Activated CD8-positive, alpha-beta memory T cell treated with anti-CD3 and anti-CD28 coated beads for 36 hours (primary cell): ENCODE data around the gene GRIN3A. TPM values are rescaled to one million over a fixed set of nuclear protein-coding genes. Genes with fewer than 3 reads are reported as not detected.

ENCODE experiments used
- CTCF ChIA-PET: fragments of 350-600 bp; sonication (Branson Sonifier 250); formaldehyde crosslinking; loops from one replicate; lab custom pipeline; 2021; ENCODE audit warnings: antibody characterized with exemption; lab: Charles Lee
- POLR2A ChIA-PET: fragments of 350-600 bp; sonication (Branson Sonifier 250); formaldehyde crosslinking; loops from one replicate; lab custom pipeline; 2021; ENCODE audit warnings: antibody characterized with exemption; lab: Charles Lee
- total RNA-seq, 2 experiments: library from RNA; stranded (reverse); gene quantifications; one replicate each; pipeline ENCODE4 v1.2.3, GENCODE V29; 2021

Gene GRIN3A
- total RNA-seq, 2 experiments from 2014 or later = not detected

DNA sequence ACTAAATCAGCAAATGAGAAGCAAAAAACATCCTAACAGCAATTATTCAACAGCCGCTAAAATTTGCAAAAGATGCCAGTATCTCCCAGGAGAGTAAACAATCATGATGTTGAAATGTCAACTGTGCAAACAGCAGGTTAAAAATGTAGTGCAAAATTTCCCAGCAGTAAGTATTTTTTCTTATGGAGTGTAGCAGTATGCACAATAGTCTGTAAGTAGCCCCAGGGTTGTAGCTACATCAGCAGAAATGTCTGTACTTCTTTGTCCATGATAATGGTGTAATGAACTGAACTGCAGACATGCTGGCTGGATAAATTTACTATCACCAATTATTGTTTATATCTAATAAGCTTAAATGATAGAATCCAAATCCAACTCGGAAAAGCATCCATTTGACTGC lies 31.4 kb downstream of the GRIN3A start:
- ChIA-PET POLR2A (no interaction called here), CTCF (no interaction called here)

DNA sequence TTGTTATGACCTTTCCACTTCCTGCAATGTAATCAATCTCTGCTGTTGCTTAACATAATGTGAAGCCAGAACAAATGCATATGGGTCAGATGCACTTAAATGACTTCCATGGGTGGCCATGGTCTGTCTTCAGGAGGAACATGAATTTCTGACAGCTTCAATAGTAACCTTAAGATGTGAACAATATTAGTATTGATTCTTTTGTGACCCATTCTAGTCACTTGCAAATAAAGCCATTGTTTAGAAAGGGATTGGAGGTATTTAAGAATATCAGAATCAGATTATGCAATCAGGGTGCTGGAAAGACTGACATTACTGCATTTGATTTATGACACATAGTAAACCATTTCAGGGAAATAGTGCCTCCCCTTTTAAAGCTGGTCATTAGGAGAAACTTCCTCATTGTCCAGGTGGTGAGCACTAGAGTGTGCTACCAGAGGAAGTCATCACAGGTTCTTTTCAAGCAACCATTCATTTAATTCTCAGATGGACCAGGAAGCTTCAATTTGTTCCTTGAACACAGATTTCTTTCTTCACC lies 32.1 kb downstream of the GRIN3A start:
- POLR2A ChIA-PET = no interaction called here
- CTCF ChIA-PET = no interaction called here

GRCh38 chr9:101705135-101705661 lies 33.2 kb downstream of the GRIN3A start:
- CTCF ChIA-PET = no interaction called here
- POLR2A ChIA-PET = no interaction called here

DNA sequence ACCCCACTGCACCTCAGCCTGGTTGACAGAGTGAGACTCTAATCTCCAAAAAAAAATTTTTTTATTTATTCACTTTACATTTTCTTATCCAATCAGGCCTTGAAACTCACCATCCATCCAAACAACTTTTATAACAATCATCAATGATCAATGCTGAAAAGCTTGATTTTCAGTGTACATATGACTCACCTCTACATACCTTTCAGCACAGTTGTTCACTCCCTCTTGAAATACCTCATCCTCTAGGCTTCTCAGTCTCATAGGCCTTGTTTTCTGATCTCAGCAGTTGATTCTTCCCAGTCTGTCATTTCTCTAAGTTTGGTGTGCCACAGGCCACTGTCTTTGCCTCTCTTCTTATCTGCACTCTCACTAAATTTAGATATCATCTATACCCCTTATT lies 36.2 kb downstream of the GRIN3A start:
- ChIA-PET POLR2A (no interaction called here), CTCF (no interaction called here)

DNA sequence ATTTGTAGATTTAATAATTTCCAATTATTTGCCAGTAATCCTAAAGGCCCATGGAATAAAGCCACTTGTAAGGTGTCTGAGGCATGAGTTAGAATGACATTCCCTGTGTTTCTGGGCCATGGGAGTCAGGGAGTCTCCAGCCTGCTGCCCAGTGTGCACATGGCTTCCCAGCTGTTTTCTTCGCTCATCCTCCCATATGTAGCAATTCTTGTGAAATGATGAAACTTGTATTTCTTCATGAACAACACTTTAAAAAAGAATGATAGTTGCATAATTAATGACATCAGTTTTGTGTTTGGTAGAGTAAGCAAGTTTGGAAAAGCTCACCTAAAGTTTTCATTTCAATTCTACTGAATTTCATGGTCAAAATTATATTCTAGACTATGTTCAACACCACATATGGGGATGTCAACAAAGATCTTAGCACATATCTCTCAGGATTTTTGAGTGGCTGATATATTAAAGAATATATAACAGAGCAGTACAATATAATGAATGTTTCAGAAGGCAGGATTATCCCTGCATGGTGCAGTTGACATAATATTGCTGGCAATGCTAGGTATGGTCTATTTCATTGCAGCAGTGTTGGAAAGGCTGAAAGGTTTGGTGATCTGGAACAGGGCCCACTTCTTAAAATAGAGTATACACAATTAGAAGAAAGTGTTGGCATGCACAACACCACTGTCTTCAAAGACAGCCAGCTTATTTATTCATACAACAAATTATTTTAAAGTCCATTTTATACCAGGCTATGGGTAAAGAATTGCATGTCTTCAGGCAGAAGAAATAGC lies 44.7 kb downstream of the GRIN3A start:
- ChIA-PET CTCF (no interaction called here), POLR2A (no interaction called here)

DNA sequence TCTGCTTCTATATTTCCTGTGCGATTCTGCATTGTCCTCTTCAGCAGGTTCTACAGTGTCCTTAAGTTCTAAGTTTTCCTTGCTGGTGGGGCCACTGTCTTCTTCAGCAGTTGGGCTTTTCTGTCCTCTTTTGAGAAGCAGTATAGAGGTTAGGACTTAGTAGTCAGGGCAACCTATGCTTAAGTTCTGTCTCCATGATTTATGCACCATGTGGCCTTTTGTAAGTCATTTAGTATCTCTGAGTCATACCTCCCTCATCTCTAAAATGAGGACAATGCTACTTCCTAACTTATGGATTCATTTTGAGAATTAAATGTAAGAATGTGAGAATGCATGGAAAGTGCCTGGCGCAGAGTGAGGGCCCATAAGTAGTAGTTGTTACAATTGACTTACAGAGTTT lies 46.8 kb downstream of the GRIN3A start:
- CTCF ChIA-PET = no interaction called here

GRCh38 chr9:101689039-101689438 lies 49.4 kb downstream of the GRIN3A start:
- ChIA-PET CTCF (no interaction called here), POLR2A (no interaction called here)

More for the DNA sequence above, 46.8 kb downstream of the GRIN3A start:
- POLR2A ChIA-PET = no interaction called here

GRCh38 chr9:101684665-101685064 lies 53.8 kb downstream of the GRIN3A start:
- CTCF ChIA-PET = no interaction called here
- POLR2A ChIA-PET = no interaction called here

DNA sequence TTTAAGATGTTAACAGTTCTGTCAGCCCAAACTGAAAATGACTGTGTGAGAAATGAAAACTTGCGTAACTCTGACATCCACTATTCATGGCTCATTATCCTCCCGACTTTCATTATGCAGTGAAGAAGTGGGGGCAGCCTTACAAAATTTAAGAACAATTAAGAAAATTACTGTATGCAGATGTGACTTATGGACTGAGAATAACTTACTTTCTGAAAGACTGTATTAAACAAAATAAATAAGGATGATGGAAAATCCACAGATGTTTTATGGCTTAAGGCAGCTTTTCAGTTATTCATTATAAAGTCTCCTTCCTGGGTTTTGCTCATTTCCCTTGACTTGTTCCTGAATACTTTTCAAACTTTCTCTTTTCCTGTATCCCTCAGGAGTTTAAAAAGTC lies 55.2 kb downstream of the GRIN3A start:
- POLR2A ChIA-PET = no interaction called here
- CTCF ChIA-PET = no interaction called here

GRCh38 chr9:101677861-101678260 lies 60.6 kb downstream of the GRIN3A start:
- CTCF ChIA-PET = no interaction called here
- POLR2A ChIA-PET = no interaction called here

DNA sequence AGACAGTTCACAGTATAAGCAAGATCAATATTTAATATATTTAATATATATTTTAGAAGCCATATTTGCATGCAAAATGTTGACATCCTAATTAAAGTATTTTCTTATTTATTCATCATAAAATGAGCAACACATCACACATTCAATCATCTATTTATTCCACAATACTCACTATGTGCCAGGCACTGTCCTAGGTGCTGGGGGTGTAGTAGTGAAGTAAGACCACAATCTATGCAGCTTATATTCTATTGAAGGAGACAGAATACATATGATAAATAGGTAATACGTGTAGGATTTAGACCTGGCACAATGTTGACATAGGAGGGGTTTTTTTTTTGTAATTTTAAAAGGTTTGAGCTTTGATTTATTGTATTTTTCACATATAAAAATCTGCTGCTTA lies 63.1 kb downstream of the GRIN3A start:
- ChIA-PET POLR2A (no interaction called here), CTCF (no interaction called here)

- CTCF ChIA-PET = no interaction called here
- POLR2A ChIA-PET = no interaction called here
These were observed 64.3 kb downstream of the GRIN3A start for GRCh38 chr9:101674165-101674564.

- CTCF ChIA-PET = no interaction called here
- POLR2A ChIA-PET = no interaction called here
These were observed 64.8 kb downstream of the GRIN3A start for GRCh38 chr9:101673642-101674041.

DNA sequence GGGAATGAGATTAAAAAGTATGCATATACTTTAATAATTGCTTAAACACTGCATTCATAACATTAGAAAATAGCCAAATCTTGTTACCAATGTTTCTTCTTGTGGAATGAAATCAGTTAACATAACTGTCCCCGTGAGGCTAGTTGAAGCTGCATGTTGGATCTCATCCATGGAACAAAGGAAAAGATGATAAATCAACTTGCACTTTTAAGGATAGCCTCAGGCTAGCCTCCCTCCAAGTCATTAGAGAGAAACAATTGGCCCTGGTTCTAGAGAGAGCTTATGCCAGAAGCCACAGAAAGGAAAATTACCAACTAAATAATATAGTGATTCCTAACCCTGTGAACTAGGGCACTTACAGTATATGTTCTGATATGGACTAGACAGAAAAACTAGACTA lies 66.9 kb downstream of the GRIN3A start:
- POLR2A ChIA-PET = no interaction called here

GRCh38 chr9:101668421-101668820 lies 70.0 kb downstream of the GRIN3A start:
- ChIA-PET CTCF (no interaction called here), POLR2A (no interaction called here)

More for the DNA sequence above, 66.9 kb downstream of the GRIN3A start:
- CTCF ChIA-PET = no interaction called here

- ChIA-PET CTCF (no interaction called here), POLR2A (no interaction called here)
These were observed 74.0 kb downstream of the GRIN3A start for GRCh38 chr9:101664453-101664852.

- POLR2A ChIA-PET = no interaction called here
- CTCF ChIA-PET = no interaction called here
These were observed 85.8 kb downstream of the GRIN3A start for GRCh38 chr9:101652601-101653175.

DNA sequence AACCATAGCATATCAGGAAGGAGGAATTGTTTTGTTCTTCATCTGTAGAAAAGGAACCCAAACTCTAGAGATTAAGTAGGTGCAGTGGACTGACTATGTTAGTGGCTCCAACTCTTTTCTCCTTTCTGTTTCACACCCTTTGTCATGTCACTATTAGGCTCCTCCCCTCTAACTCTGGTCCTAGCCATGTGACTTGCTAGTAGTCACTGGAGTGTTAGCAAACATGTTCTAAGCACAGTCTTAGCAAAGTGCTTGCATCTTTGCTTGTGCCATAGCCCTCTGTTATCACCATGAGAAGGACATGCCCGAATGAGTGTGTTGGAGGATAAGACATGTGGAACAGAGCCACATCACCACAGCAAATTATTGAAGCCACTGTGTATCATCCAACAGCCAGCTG lies 88.3 kb downstream of the GRIN3A start:
- ChIA-PET POLR2A (no interaction called here), CTCF (no interaction called here)

DNA sequence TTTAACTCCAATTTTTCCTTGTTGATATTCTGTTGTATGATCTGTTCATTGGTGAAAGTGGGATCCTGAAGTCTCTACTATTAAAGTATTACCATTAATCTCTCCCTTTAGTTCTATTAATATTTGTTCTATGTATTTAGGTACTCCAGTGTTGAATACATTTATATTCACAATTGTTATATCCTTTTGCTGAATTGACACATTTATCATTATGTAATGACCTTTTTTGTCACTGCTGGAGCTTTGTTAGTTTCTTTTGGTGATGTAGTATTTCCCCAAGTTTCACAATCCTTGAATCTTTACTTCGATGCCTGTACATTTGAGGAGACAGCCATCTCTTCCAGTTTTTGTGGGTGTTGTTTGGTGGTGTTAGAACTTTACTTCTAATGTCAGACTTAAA lies 90.0 kb downstream of the GRIN3A start:
- ChIA-PET POLR2A (no interaction called here), CTCF (no interaction called here)

DNA sequence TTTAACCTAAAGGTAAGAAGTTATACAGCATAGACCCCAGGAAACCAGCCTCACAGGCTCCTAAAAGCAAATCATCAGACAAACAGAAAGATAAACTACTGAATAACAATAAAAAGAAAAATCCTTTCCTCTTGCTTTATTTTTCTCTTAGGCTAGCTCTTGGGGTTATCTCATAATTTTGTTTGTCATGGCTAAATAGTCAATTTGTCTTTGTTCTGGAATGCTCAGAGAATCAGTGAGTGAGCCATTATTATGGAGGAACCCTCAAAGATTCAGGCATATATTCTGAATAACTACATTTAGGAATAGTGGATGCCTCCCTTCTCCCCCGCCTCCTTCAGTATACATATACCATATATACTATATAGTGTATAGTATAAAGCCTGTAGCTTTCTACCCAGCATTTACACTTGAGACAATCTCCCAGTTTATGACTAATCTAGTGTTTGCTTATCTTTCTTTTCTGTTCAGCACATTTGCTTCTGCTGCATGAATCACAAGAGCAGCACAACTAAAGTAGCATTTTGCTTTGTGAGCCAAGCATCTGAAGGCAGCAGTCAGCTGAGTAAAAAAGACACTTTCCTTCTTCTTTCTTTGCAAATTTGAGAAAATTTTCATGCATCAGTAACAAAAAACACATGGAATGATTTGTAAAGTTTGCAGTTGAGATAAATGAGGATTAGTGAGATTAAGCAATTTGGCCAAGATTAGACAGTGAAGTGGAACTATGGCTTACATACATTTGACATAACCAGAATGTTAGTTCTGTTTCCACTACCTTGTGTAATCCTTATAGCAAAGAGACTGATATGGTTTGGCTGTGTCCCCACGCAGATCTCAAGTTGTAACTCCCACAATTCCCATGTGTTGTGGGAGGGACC lies 98.4 kb downstream of the GRIN3A start:
- ChIA-PET CTCF (no interaction called here), POLR2A (no interaction called here)
